ENCODE data around the gene COX8A.
A peak's percentile ranks its signal among the peaks of the same experiment; 100 is the strongest.

The COX8A gene

GRCh38 chr11:63997801-63998337 lies 23.4 kb downstream of the COX8A start:
- DNase-seq, result no peak

GRCh38 chr11:63998558-63999348 lies 24.3 kb downstream of the COX8A start:
- no peak for DNase-seq
- H3K4me1 ChIP-seq, result peaks cover 0 to 33% (median 22%) of the 10 kb centered on the region in 4 donors
- H3K36me3 ChIP-seq, result peaks cover 22 to 53% (median 49%) of the 10 kb centered on the region in 3 donors
- peaks cover 0 to 7% of the 10 kb centered on the region in 2 donors for H3K27me3 ChIP-seq
- H3K27ac ChIP-seq, result no peak overlapping the region
- H3K4me3 ChIP-seq, result peak overlapping the region; percentile 5 to 47
- TF ChIP-seq CTCF (IDR thresholded peaks at IDR 0.05), result no peak
- intact Hi-C loops (cut with DNase I; ENCODE audit: low total_unique reads), result no loop called here
- no peaks in the 10 kb centered on the region for H3K9me3 ChIP-seq

More at GRCh38 chr11:63997801-63998337, 23.4 kb downstream of the COX8A start:
- H3K4me1 ChIP-seq, result peaks cover 0 to 33% (median 22%) of the 10 kb centered on the region in 4 donors
- H3K27me3 ChIP-seq, result peaks cover 0 to 7% of the 10 kb centered on the region in 2 donors
- no peak overlapping the region for H3K4me3 ChIP-seq
- H3K27ac ChIP-seq, result no peak overlapping the region
- peaks cover 22 to 61% (median 51%) of the 10 kb centered on the region in 3 donors for H3K36me3 ChIP-seq
- no peaks in the 10 kb centered on the region for H3K9me3 ChIP-seq
- intact Hi-C loops (cut with DNase I; ENCODE audit: low total_unique reads), result no loop called here
- no peak for TF ChIP-seq CTCF (IDR thresholded peaks at IDR 0.05)

- Histone ChIP-seq H3K27ac (no peak overlapping the region), H3K36me3 (peaks cover 22 to 45% (median 42%) of the 10 kb centered on the region in 3 donors), H3K9me3 (no peaks in the 10 kb centered on the region), H3K4me3 (peak overlapping the region; percentile 5 to 47), H3K27me3 (peaks cover 0 to 7% of the 10 kb centered on the region in 2 donors), H3K4me1 (peaks cover 0 to 33% (median 22%) of the 10 kb centered on the region in 4 donors)
- DNase-seq, result peak in 1 of 2 donors; percentile 77
- TF ChIP-seq CTCF (IDR thresholded peaks at IDR 0.05), result no peak
- intact Hi-C loops (cut with DNase I; ENCODE audit: low total_unique reads), result loop anchor here (2.0 kb wide), 1 partner anchor 149 kb away; no protein-coding TSS in a partner anchor
Observed at GRCh38 chr11:63999349-64000025, 25.1 kb downstream of the COX8A start.

- H3K4me3 ChIP-seq, result peak overlapping the region; percentile 39 to 47
- H3K27me3 ChIP-seq, result peaks cover 0 to 7% of the 10 kb centered on the region in 2 donors
- peaks cover 20 to 38% (median 35%) of the 10 kb centered on the region in 3 donors for H3K36me3 ChIP-seq
- intact Hi-C loops (cut with DNase I; ENCODE audit: low total_unique reads), result loop anchor here (2.0 kb wide), 1 partner anchor 149 kb away; no protein-coding TSS in a partner anchor
- peak overlapping the region; percentile 3 to 10 for H3K27ac ChIP-seq
- H3K4me1 ChIP-seq, result peaks cover 0 to 33% (median 22%) of the 10 kb centered on the region in 4 donors
- TF ChIP-seq CTCF (IDR thresholded peaks at IDR 0.05), result peak; percentile 80 to 95
- peak; percentile 51 to 76 for DNase-seq
- no peaks in the 10 kb centered on the region for H3K9me3 ChIP-seq
Observed at GRCh38 chr11:64000026-64000739, 25.8 kb downstream of the COX8A start.

Measured in tibial artery (tissue), 4 donors.